Measurements from ENCODE around the gene KRTAP15-1.

The KRTAP15-1 gene

GRCh38 chr21:30425826-30426225, 14.2 kb upstream of the KRTAP15-1 start, which contains the start of gene KRTAP13-3:
KRTAP13-3 (minus strand) TSS chr21:30425926; CDS start chr21:30425912, 14 bp downstream.
- no peaks in the 10 kb centered on the region for H3K36me3 Mint-ChIP-seq (ENCODE audit: low read depth)
- no peak for TF ChIP-seq CTCF (IDR thresholded peaks at IDR 0.05)

GRCh38 chr21:30426731-30427130, 13.3 kb upstream of the KRTAP15-1 start:
- peaks cover 15% of the 10 kb centered on the region for H3K9me3 Mint-ChIP-seq
- TF ChIP-seq CTCF (IDR thresholded peaks at IDR 0.05), result no peak
- no peaks in the 10 kb centered on the region for H3K4me1 Mint-ChIP-seq
- no peaks in the 10 kb centered on the region for H3K36me3 Mint-ChIP-seq (ENCODE audit: low read depth)
- peaks cover 8% of the 10 kb centered on the region for H3K27me3 Mint-ChIP-seq (ENCODE audit: low read depth, poor library complexity)
- no peak for DNase-seq
- no peak overlapping the region for H3K27ac Mint-ChIP-seq
- no peak overlapping the region for H3K4me3 Mint-ChIP-seq

More at GRCh38 chr21:30425826-30426225, 14.2 kb upstream of the KRTAP15-1 start, which contains the start of gene KRTAP13-3:
- Mint-ChIP-seq H3K4me3 (no peak within 1 kb of the TSS), H3K27me3 (ENCODE audit: low read depth, poor library complexity) (peaks cover 8% of the 10 kb centered on the region), H3K27ac (peak within 1 kb of the TSS; percentile 17), H3K4me1 (no peaks in the 10 kb centered on the region), H3K9me3 (peaks cover 20% of the 10 kb centered on the region)
- DNase-seq, result no peak

- Mint-ChIP-seq H3K27ac (no peak within 1 kb of the TSS), H3K27me3 (ENCODE audit: low read depth, poor library complexity) (peaks cover 13% of the 10 kb centered on the region), H3K4me3 (peak within 1 kb of the TSS; percentile 17), H3K36me3 (ENCODE audit: low read depth) (no peaks in the 10 kb centered on the region), H3K9me3 (peaks cover 9% of the 10 kb centered on the region), H3K4me1 (no peaks in the 10 kb centered on the region)
- no peak for TF ChIP-seq CTCF (IDR thresholded peaks at IDR 0.05)
- no peak for DNase-seq
These were observed 9.9 kb upstream of the KRTAP15-1 start, which contains the start of gene KRTAP13-4 for GRCh38 chr21:30430170-30430655. KRTAP13-4 (plus strand) TSS chr21:30430220; CDS start chr21:30430276, 56 bp downstream.

- Mint-ChIP-seq H3K36me3 (ENCODE audit: low read depth) (no peaks in the 10 kb centered on the region), H3K4me1 (peaks cover 7% of the 10 kb centered on the region), H3K27me3 (ENCODE audit: low read depth, poor library complexity) (peaks cover 13% of the 10 kb centered on the region), H3K4me3 (no peak overlapping the region), H3K27ac (no peak overlapping the region), H3K9me3 (no peaks in the 10 kb centered on the region)
- peak; percentile 30 for DNase-seq
- peak; percentile 45 for TF ChIP-seq CTCF (IDR thresholded peaks at IDR 0.05)
These were observed 5.9 kb upstream of the KRTAP15-1 start for GRCh38 chr21:30434033-30434631.

- H3K27me3 Mint-ChIP-seq (ENCODE audit: low read depth, poor library complexity), result peaks cover 7% of the 10 kb centered on the region
- no peaks in the 10 kb centered on the region for H3K9me3 Mint-ChIP-seq
- H3K4me3 Mint-ChIP-seq, result no peak overlapping the region
- no peak for DNase-seq
- peaks cover 7% of the 10 kb centered on the region for H3K4me1 Mint-ChIP-seq
- H3K27ac Mint-ChIP-seq, result no peak overlapping the region
- TF ChIP-seq CTCF (IDR thresholded peaks at IDR 0.05), result no peak
- no peaks in the 10 kb centered on the region for H3K36me3 Mint-ChIP-seq (ENCODE audit: low read depth)
These were observed 3.0 kb upstream of the KRTAP15-1 start for GRCh38 chr21:30437010-30437565.

All from nephron progenitor cell (in vitro differentiated cells).